ENCODE measurements around the gene CRLF1. TPM values are rescaled to one million over a fixed set of nuclear protein-coding genes. Genes with fewer than 3 reads are reported as not detected.
"Not testable (repeated sequence)": the region's sequence is repeated elsewhere in the genome, so short reads cannot be mapped to it uniquely, and the experiment has no call there.

CRLF1 gene
- total and polyA plus RNA-seq, 12 donors, result 0.68 to 161 (median 5.4) TPM

- 33 to 36% methylated on average over 24 to 25 of the region's 25 CpGs for WGBS, 2 donors
- ATAC-seq (no peak), DNase-seq (no peak)
- Histone ChIP-seq H3K4me1 (peaks cover 10 to 43% (median 30%) of the 10 kb centered on the region in 9 donors), H3K27me3 (peaks cover 0 to 34% (median 25%) of the 10 kb centered on the region in 7 donors), H3K4me3 (peak overlapping the region in 6 of 10 donors; percentile 42 to 54 (median 46)), H3K36me3 (peaks cover 0 to 23% (median 5%) of the 10 kb centered on the region in 9 donors), H3K27ac (peak overlapping the region in 1 of 10 donors; percentile 31), H3K9me3 (no peaks in the 10 kb centered on the region)
- intact Hi-C loops (cut with DNase I), result loop anchor here in 9 of 10 donors (1.0 to 10.0 kb wide), 11 partner anchors 41 to 274 kb away; partner anchors contain the start of gene CRTC1 (in 1 of the 9)
- no peak for TF ChIP-seq CTCF (IDR thresholded peaks at IDR 0.05)
Observed at GRCh38 chr19:18593367-18594095, 13.1 kb downstream of the CRLF1 start.

- not testable (repeated sequence) for H3K9me3 ChIP-seq, H3K4me3 ChIP-seq, H3K27ac ChIP-seq, DNase-seq, ATAC-seq
- intact Hi-C loops (cut with DNase I), result loop anchor here in 9 of 10 donors (2.0 to 10.0 kb wide), 8 partner anchors 42 to 275 kb away; partner anchors contain the start of gene CRTC1 (in 1 of the 9)
- WGBS, 2 donors, result 85 to 92% methylated on average over 5 of the region's 5 CpGs
- peaks cover 10 to 51% (median 36%) of the 10 kb centered on the region in 9 donors for H3K4me1 ChIP-seq
- peaks cover 0 to 23% (median 5%) of the 10 kb centered on the region in 9 donors for H3K36me3 ChIP-seq
- H3K27me3 ChIP-seq, result peaks cover 0 to 26% (median 19%) of the 10 kb centered on the region in 7 donors
Observed at GRCh38 chr19:18592732-18593131, 13.9 kb downstream of the CRLF1 start.

GRCh38 chr19:18591735-18592385 lies 14.7 kb downstream of the CRLF1 start:
- WGBS, 2 donors, result 95 to 96% methylated on average over 22 of the region's 22 CpGs
- Histone ChIP-seq H3K36me3 (peaks cover 0 to 23% (median 5%) of the 10 kb centered on the region in 9 donors), H3K4me1 (peaks cover 10 to 51% (median 36%) of the 10 kb centered on the region in 9 donors), H3K4me3 (no peak overlapping the region), H3K27me3 (peaks cover 0 to 19% (median 14%) of the 10 kb centered on the region in 7 donors), H3K9me3 (no peaks in the 10 kb centered on the region), H3K27ac (no peak overlapping the region)
- DNase-seq, result no peak
- intact Hi-C loops (cut with DNase I), result loop anchor here in 9 of 10 donors (2.0 to 10.0 kb wide), 8 partner anchors 43 to 275 kb away; partner anchors contain the start of gene CRTC1 (in 1 of the 9)
- TF ChIP-seq CTCF (IDR thresholded peaks at IDR 0.05), result no peak
- no peak for ATAC-seq

- no peak for ATAC-seq
- peak overlapping the region in 7 of 10 donors; percentile 63 to 95 (median 78) for H3K4me3 ChIP-seq
- intact Hi-C loops (cut with DNase I), result loop anchor here in 9 of 10 donors (5.0 to 10.0 kb wide), 7 partner anchors 82 to 277 kb away; partner anchors contain the start of gene CRTC1 (in 1 of the 9)
Observed at GRCh38 chr19:18590273-18591272, 16.0 kb downstream of the CRLF1 start.

More at GRCh38 chr19:18590273-18591272, 16.0 kb downstream of the CRLF1 start:
- Histone ChIP-seq H3K9me3 (no peaks in the 10 kb centered on the region), H3K27ac (peak overlapping the region in 3 of 10 donors; percentile 83 to 97 (median 92)), H3K27me3 (peaks cover 0 to 12% (median 4%) of the 10 kb centered on the region in 7 donors), H3K36me3 (peaks cover 0 to 23% (median 5%) of the 10 kb centered on the region in 9 donors), H3K4me1 (peaks cover 10 to 58% (median 36%) of the 10 kb centered on the region in 9 donors)
- 75 to 80% methylated on average over 40 of the region's 40 CpGs for WGBS, 2 donors
- TF ChIP-seq CTCF (IDR thresholded peaks at IDR 0.05), result peak in 1 of 9 donors; percentile 10
- DNase-seq, result peak in 1 of 2 donors; percentile 51
